Measurements from ENCODE around the gene LRRC75A. TPM values are rescaled to one million over a fixed set of nuclear protein-coding genes. Genes with fewer than 3 reads are reported as not detected.

The LRRC75A gene
- total RNA-seq, 6 donors from 2014 or later = 2.1 to 7.3 (median 5.2) TPM

DNA sequence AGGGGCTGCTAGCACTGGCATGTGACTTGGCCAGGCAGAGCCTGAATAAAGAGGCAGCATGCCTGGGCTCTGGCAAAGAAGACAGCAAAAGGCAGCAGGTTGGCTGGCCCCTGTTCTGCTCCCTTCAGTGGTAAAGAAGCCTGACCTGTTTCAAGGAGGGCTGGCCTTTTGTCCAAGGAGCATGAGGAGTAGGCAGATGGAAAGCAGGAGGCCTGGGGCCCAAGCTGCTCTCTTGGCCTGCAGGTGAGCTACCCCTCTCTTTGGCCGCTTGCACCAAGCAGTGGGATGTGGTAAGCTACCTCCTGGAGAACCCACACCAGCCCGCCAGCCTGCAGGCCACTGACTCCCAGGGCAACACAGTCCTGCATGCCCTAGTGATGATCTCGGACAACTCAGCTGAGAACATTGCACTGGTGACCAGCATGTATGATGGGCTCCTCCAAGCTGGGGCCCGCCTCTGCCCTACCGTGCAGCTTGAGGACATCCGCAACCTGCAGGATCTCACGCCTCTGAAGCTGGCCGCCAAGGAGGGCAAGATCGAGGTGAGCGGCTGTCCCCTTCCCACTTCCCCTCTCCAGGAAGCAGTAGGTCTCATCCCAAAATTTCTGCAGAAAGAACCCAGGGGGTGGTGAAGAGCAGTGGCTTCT is 68.6 kb downstream of the LRRC75A start:
- no peak overlapping the region for H3K27ac ChIP-seq
- ATAC-seq (ENCODE audit: low FRiP score in 2 of 2) = no peak

DNA sequence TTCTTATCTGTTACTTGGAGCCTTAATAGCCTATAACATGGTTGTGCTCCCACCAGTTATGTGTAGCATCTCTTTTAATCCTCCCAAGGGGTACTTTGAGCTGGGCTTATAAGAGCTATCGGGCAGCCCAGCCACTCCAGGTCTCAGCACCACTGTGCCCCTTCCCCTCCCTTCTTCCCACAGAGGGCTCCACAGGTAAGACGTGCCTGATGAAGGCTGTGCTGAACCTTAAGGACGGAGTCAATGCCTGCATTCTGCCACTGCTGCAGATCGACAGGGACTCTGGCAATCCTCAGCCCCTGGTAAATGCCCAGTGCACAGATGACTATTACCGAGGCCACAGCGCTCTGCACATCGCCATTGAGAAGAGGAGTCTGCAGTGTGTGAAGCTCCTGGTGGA is 69.6 kb downstream of the LRRC75A start:
- peaks cover 11 to 90% (median 56%) of the 10 kb centered on the region in 4 donors for H3K36me3 ChIP-seq
- H3K9me3 ChIP-seq = no peaks in the 10 kb centered on the region
- H3K4me3 ChIP-seq = no peak overlapping the region
- ATAC-seq (ENCODE audit: low FRiP score in 2 of 2) (no peak), DNase-seq (no peak)
- H3K27ac ChIP-seq = no peak overlapping the region
- no peaks in the 10 kb centered on the region for H3K27me3 ChIP-seq
- H3K4me1 ChIP-seq = peaks cover 24 to 26% (median 25%) of the 10 kb centered on the region in 4 donors
- 89 to 91% methylated on average over 6 to 7 of the region's 7 CpGs for WGBS, 2 donors
- TF ChIP-seq POLR2A (IDR thresholded peaks at IDR 0.05) = no peak
- no peak for TF ChIP-seq EP300 (IDR thresholded peaks at IDR 0.05)
- no peak for TF ChIP-seq POLR2AphosphoS5 (IDR thresholded peaks at IDR 0.05)
- TF ChIP-seq, protein P1, sequence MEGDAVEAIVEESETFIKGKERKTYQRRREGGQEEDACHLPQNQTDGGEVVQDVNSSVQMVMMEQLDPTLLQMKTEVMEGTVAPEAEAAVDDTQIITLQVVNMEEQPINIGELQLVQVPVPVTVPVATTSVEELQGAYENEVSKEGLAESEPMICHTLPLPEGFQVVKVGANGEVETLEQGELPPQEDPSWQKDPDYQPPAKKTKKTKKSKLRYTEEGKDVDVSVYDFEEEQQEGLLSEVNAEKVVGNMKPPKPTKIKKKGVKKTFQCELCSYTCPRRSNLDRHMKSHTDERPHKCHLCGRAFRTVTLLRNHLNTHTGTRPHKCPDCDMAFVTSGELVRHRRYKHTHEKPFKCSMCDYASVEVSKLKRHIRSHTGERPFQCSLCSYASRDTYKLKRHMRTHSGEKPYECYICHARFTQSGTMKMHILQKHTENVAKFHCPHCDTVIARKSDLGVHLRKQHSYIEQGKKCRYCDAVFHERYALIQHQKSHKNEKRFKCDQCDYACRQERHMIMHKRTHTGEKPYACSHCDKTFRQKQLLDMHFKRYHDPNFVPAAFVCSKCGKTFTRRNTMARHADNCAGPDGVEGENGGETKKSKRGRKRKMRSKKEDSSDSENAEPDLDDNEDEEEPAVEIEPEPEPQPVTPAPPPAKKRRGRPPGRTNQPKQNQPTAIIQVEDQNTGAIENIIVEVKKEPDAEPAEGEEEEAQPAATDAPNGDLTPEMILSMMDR (IDR thresholded peaks at IDR 0.05) = no peak

More for the DNA sequence above, 68.6 kb downstream of the LRRC75A start:
- 91 to 94% methylated on average over 7 to 10 of the region's 10 CpGs for WGBS, 2 donors
- Histone ChIP-seq H3K9me3 (no peaks in the 10 kb centered on the region), H3K36me3 (peaks cover 15 to 90% (median 57%) of the 10 kb centered on the region in 4 donors), H3K4me3 (no peak overlapping the region), H3K27me3 (no peaks in the 10 kb centered on the region), H3K4me1 (peaks cover 15 to 18% (median 16%) of the 10 kb centered on the region in 4 donors)
- TF ChIP-seq POLR2AphosphoS5 (IDR thresholded peaks at IDR 0.05) (no peak), POLR2A (IDR thresholded peaks at IDR 0.05) (no peak), EP300 (IDR thresholded peaks at IDR 0.05) (no peak)
- TF ChIP-seq, protein P1 (IDR thresholded peaks at IDR 0.05) = no peak
- DNase-seq = no peak

DNA sequence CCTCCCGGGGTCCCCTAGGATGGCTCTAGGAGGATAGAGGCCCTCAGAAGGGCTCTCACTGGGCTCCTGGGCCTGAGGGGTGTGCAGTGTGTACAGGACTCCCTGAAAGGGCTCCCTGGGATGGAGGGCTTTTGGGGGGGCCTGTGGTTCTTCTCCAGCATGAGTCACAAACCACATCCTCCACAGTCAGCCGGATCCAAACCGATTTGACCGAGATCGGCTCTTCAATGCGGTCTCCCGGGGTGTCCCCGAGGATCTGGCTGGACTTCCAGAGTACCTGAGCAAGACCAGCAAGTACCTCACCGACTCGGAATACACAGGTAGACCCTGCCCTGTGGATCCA is 72.1 kb downstream of the LRRC75A start:
- TF ChIP-seq, protein P1 (IDR thresholded peaks at IDR 0.05) = no peak
- TF ChIP-seq POLR2AphosphoS5 (IDR thresholded peaks at IDR 0.05) = no peak
- no peak for TF ChIP-seq POLR2A (IDR thresholded peaks at IDR 0.05)
- no peak for TF ChIP-seq EP300 (IDR thresholded peaks at IDR 0.05)
- Histone ChIP-seq H3K9me3 (no peaks in the 10 kb centered on the region), H3K27me3 (no peaks in the 10 kb centered on the region), H3K4me1 (peaks cover 30 to 40% (median 37%) of the 10 kb centered on the region in 4 donors), H3K36me3 (peaks cover 7 to 65% (median 33%) of the 10 kb centered on the region in 4 donors), H3K4me3 (no peak overlapping the region), H3K27ac (peak overlapping the region; percentile 1 to 92 (median 58))
- 79 to 88% methylated on average over 10 of the region's 10 CpGs for WGBS, 2 donors
- no peak for ATAC-seq (ENCODE audit: low FRiP score in 2 of 2)
- no peak for DNase-seq

DNA sequence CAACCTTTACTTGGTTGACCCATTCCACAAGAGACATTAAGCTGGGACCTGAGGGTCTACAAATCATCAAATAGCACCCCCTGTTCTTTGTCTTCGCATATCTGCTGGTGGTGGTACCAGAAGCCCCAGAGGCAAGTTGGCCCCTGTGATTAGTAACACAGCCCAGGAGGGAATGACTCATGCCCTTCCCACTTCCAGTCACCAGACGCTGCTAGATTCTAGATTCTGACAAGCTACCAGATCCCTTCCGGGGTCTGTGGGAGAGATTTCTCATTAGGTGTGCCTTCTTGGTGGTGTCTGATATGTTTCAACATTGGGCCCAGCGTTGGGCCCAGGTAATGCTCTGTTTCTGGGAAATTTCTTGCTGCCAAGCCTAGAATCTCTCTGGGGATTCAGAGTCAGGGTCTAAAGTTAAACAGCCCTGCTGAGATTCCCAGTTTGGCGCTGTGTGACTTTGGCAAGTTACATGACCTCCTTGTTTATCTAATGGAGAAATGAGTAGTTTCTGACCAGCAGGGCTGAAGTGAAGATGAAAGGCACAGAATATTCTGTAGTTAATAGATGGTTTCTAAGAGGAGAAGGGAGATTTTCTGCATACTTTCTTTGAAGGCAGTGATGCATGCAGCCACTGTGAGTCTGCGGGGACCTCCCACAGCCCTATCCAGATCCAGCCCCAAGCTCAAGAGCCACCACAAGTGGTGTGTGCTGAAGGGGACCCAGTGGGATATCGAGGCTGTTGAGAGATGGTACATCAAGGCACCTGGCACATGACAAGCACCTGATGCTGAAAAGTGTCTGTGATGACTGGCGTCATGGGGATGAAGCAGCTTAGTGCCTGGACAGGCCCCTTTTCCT is 72.7 kb downstream of the LRRC75A start:
- 70 to 72% methylated on average over 8 of the region's 8 CpGs for WGBS, 2 donors
- peak in 1 of 2 donors; percentile 34 for ATAC-seq (ENCODE audit: low FRiP score in 2 of 2)
- Histone ChIP-seq H3K27ac (peak overlapping the region; percentile 51 to 92 (median 61)), H3K4me3 (no peak overlapping the region), H3K4me1 (peaks cover 30 to 44% (median 38%) of the 10 kb centered on the region in 4 donors), H3K36me3 (peaks cover 7 to 65% (median 32%) of the 10 kb centered on the region in 4 donors), H3K27me3 (no peaks in the 10 kb centered on the region), H3K9me3 (no peaks in the 10 kb centered on the region)
- no peak for DNase-seq
- TF ChIP-seq POLR2AphosphoS5 (IDR thresholded peaks at IDR 0.05) (no peak), POLR2A (IDR thresholded peaks at IDR 0.05) (no peak), EP300 (IDR thresholded peaks at IDR 0.05) (no peak)
- TF ChIP-seq, protein P1 (IDR thresholded peaks at IDR 0.05) = no peak
